H1 (cell line): Measurements from ENCODE around the gene FAM13C. TPM values are rescaled to one million over a fixed set of nuclear protein-coding genes. Genes with fewer than 3 reads are reported as not detected.

Experiments
- CTCF ChIA-PET: fragments of 300-600 bp; sonication (Branson Sonifier 250); formaldehyde crosslinking; loops from one replicate; lab custom pipeline; 2021; ENCODE audit not compliant: partially characterized antibody; lab: Charles Lee
- POLR2A ChIA-PET: fragments of 300-600 bp; sonication (Branson Sonifier 250); formaldehyde crosslinking; loops from one replicate; lab custom pipeline; 2021; ENCODE audit warnings: inconsistent platforms; ENCODE audit not compliant: partially characterized antibody; lab: Charles Lee
- DNase-seq, 2 experiments: peaks; one replicate each; pipeline versions ENCODE4 v3.0.0 to v3.0.0-alpha.2; 2010 to 2022; ENCODE audit warnings: low spot score in 2 of 2, low read depth in 1 of 2, mixed read lengths in 1 of 2
- FAIRE-seq: peaks from 2 replicates; lab custom pipeline; 2011; peaks lifted over from hg19 to GRCh38; lab: Jason Lieb, UNC
- H2AFZ ChIP-seq: 2 replicates; pipeline ENCODE4 v1.8.1; 2012; ENCODE audit warnings: low read length, inconsistent platforms
- H2AK5ac ChIP-seq: 2 replicates; pipeline ENCODE4 v1.6.1; 2013; ENCODE audit warnings: low read depth, low read length
- H2BK120ac ChIP-seq: replicated peaks from 2 replicates; pipeline ENCODE3; 2013; ENCODE audit warnings: low read depth, low read length, inconsistent platforms
- H2BK12ac ChIP-seq: 2 replicates; pipeline ENCODE4 v1.6.1; 2013; ENCODE audit warnings: low read depth, low read length
- H2BK15ac ChIP-seq: 2 replicates; pipeline ENCODE4 v1.6.1; 2013; ENCODE audit warnings: low read length
- H2BK20ac ChIP-seq: 2 replicates; pipeline ENCODE4 v1.6.1; 2013; ENCODE audit warnings: low read length
- H2BK5ac ChIP-seq: 2 replicates; pipeline ENCODE4 v1.6.1; 2013; ENCODE audit warnings: low read depth, low read length
- H3K14ac ChIP-seq: 2 replicates; pipeline ENCODE4 v1.6.1; 2013; ENCODE audit warnings: inconsistent platforms; ENCODE audit not compliant: insufficient read length
- H3K18ac ChIP-seq: 2 replicates; pipeline ENCODE4 v1.6.1; 2013; ENCODE audit warnings: low read length; ENCODE audit errors: extremely low read depth
- H3K23ac ChIP-seq: 2 replicates; pipeline ENCODE4 v1.6.1; 2013; ENCODE audit warnings: inconsistent platforms; ENCODE audit not compliant: insufficient read length
- H3K23me2 ChIP-seq: 2 replicates; pipeline ENCODE4 v1.6.1; 2013; ENCODE audit warnings: low read depth, low read length
- H3K27ac ChIP-seq: 2 replicates; pipeline ENCODE4 v1.6.1; 2011; ENCODE audit warnings: low read depth, low read length, inconsistent platforms
- H3K27me3 ChIP-seq, 4 experiments: replicated peaks in 1 of 4; 1 replicate in 1 of 4; 2 replicates in 3 of 4; pipeline versions ENCODE4 v1.6.1 to v1.8.1; 2011 to 2013; ENCODE audit warnings: low read length in 3 of 4, mild to moderate bottlenecking in 3 of 4, inconsistent platforms in 2 of 4, mixed read lengths in 2 of 4, moderate library complexity in 1 of 4; ENCODE audit not compliant: control insufficient read depth in 3 of 4, insufficient read depth in 3 of 4; ENCODE audit errors: extremely low read depth in 1 of 4
- H3K36me3 ChIP-seq, 4 experiments: 2 replicates each; pipeline versions ENCODE4 v1.6.1 to v1.8.1; 2011 to 2013; ENCODE audit warnings: mild to moderate bottlenecking in 4 of 4, low read length in 3 of 4, moderate library complexity in 2 of 4, control low read depth in 1 of 4, inconsistent platforms in 1 of 4; ENCODE audit not compliant: insufficient read depth in 4 of 4, control insufficient read depth in 2 of 4
- H3K4ac ChIP-seq: replicated peaks from 2 replicates; pipeline ENCODE3; 2013; ENCODE audit warnings: low read length, low read depth, mixed read lengths, inconsistent platforms; ENCODE audit not compliant: insufficient read length
- H3K4me1 ChIP-seq, 4 experiments: replicated peaks in 1 of 4; 1 replicate in 1 of 4; 2 replicates in 3 of 4; pipeline versions ENCODE4 v1.6.1 to v1.8.1; 2011 to 2013; ENCODE audit warnings: low read length in 3 of 4, inconsistent platforms in 2 of 4, mixed read lengths in 1 of 4; ENCODE audit not compliant: insufficient read depth in 4 of 4, control insufficient read depth in 3 of 4
- H3K4me2 ChIP-seq, 2 experiments: 2 replicates each; pipeline versions ENCODE4 v1.6.1 to v1.8.1; 2011 to 2013; ENCODE audit warnings: low read depth in 2 of 2, low read length in 2 of 2, control low read depth in 1 of 2, inconsistent platforms in 1 of 2, mild to moderate bottlenecking in 1 of 2; ENCODE audit not compliant: insufficient read depth in 1 of 2
- H3K4me3 ChIP-seq, 4 experiments: fragments of 200-600, 300-600 bp in 1 of 4; sonication (generic), shearing (Covaris generic), sonication (Bioruptor Twin) in 1 of 4; 2 replicates each; pipeline versions ENCODE4 v1.5.1 to v1.8.1; 2011 to 2016; ENCODE audit warnings: low read length in 4 of 4, low read depth in 3 of 4, control low read depth in 2 of 4, inconsistent platforms in 2 of 4, mild to moderate bottlenecking in 2 of 4, mixed read lengths in 1 of 4, moderate library complexity in 1 of 4; ENCODE audit not compliant: insufficient read depth in 2 of 4; ENCODE audit errors: extremely low read depth in 1 of 4
- H3K56ac ChIP-seq: replicated peaks from 2 replicates; pipeline ENCODE3; 2013; ENCODE audit warnings: low read depth, mild to moderate bottlenecking, mixed read lengths, low read length, inconsistent platforms; ENCODE audit not compliant: insufficient read length
- H3K79me1 ChIP-seq: 2 replicates; pipeline ENCODE4 v1.6.1; 2013; ENCODE audit warnings: low read depth, low read length, control low read depth
- H3K79me2 ChIP-seq, 2 experiments: 2 replicates each; pipeline versions ENCODE4 v1.6.1 to v1.8.1; 2012 to 2013; ENCODE audit warnings: low read length in 2 of 2, mild to moderate bottlenecking in 2 of 2, inconsistent platforms in 1 of 2; ENCODE audit not compliant: insufficient read depth in 2 of 2, control insufficient read depth in 1 of 2
- H3K9ac ChIP-seq, 4 experiments: replicated peaks in 1 of 4; 1 replicate in 1 of 4; 2 replicates in 3 of 4; pipeline versions ENCODE4 v1.6.1 to v1.8.1; 2011 to 2013; ENCODE audit warnings: low read depth in 3 of 4, low read length in 3 of 4, control low read depth in 2 of 4, mild to moderate bottlenecking in 2 of 4, moderate library complexity in 2 of 4, inconsistent platforms in 1 of 4; ENCODE audit errors: extremely low read depth in 1 of 4
- H3K9me3 ChIP-seq, 2 experiments: 2 replicates each; pipeline versions ENCODE4 v1.6.1 to v1.8.1; 2012 to 2013; ENCODE audit warnings: mild to moderate bottlenecking in 2 of 2, moderate library complexity in 2 of 2, control low read depth in 1 of 2, inconsistent platforms in 1 of 2, low read depth in 1 of 2, low read length in 1 of 2, mixed read lengths in 1 of 2; ENCODE audit not compliant: insufficient read depth in 2 of 2
- H4K20me1 ChIP-seq, 2 experiments: replicated peaks in 1 of 2; 2 replicates each; pipeline versions ENCODE3 to v1.8.1; 2011 to 2013; ENCODE audit warnings: inconsistent platforms in 2 of 2, low read length in 2 of 2, mild to moderate bottlenecking in 1 of 2; ENCODE audit not compliant: insufficient read depth in 2 of 2, control insufficient read depth in 1 of 2
- H4K5ac ChIP-seq: 2 replicates; pipeline ENCODE4 v1.6.1; 2013; ENCODE audit warnings: low read length, low read depth, mixed read lengths, inconsistent platforms; ENCODE audit not compliant: insufficient read length
- H4K8ac ChIP-seq: 2 replicates; pipeline ENCODE4 v1.8.0; 2013; ENCODE audit warnings: mild to moderate bottlenecking, moderate library complexity, low read length, inconsistent platforms; ENCODE audit not compliant: insufficient read depth; ENCODE audit errors: extremely low read depth
- H4K91ac ChIP-seq: replicated peaks from 2 replicates; pipeline ENCODE3; 2013; ENCODE audit warnings: low read length, mixed read lengths, inconsistent platforms; ENCODE audit not compliant: insufficient read length
- ATF3 ChIP-seq: IDR thresholded peaks from 2 replicates; pipeline ENCODE4 v1.6.1; 2011; ENCODE audit warnings: low read depth, mild to moderate bottlenecking, low read length; ENCODE audit not compliant: insufficient read depth
- CEBPB ChIP-seq: IDR thresholded peaks from 2 replicates; pipeline ENCODE4 v1.6.1; 2012; ENCODE audit warnings: low read depth, low read length
- GTF2F1 ChIP-seq: IDR thresholded peaks from 2 replicates; pipeline ENCODE4 v1.6.1; 2012; ENCODE audit warnings: low read depth, low read length, improper control_type of control experiment, borderline replicate concordance
- HDAC6 ChIP-seq: IDR thresholded peaks from one replicate; pipeline ENCODE4 v1.7.1; 2012; ENCODE audit warnings: low read depth, mild to moderate bottlenecking, inconsistent platforms, low read length, moderate library complexity
- MAX ChIP-seq: IDR thresholded peaks from 2 replicates; pipeline ENCODE4 v1.6.1; 2012; ENCODE audit warnings: inconsistent platforms
- NRF1 ChIP-seq: IDR thresholded peaks from 2 replicates; pipeline ENCODE4 v1.6.1; 2011; ENCODE audit warnings: mild to moderate bottlenecking, low read depth, low read length, improper control_type of control experiment
- SP4 ChIP-seq: IDR thresholded peaks from 2 replicates; pipeline ENCODE4 v1.6.1; 2012; ENCODE audit warnings: low read length, inconsistent platforms
- TAF7 ChIP-seq: optimal IDR thresholded peaks from 2 replicates; pipeline ENCODE3; 2011; ENCODE audit warnings: low read depth, mild to moderate bottlenecking, inconsistent platforms, low read length, moderate library complexity, borderline replicate concordance
- USF2 ChIP-seq: IDR thresholded peaks from 2 replicates; pipeline ENCODE4 v1.6.1; 2011; ENCODE audit warnings: low read length, improper control_type of control experiment
- WGBS, 2 experiments: shearing (Covaris generic) in 1 of 2; methylation state at CpG; one replicate each; pipeline versions ENCODE4 v1.1.6 to v1.1.7; 2013 to 2015; ENCODE audit warnings: low lambda C conversion rate in 2 of 2, mixed read lengths in 2 of 2, inconsistent platforms in 1 of 2, low coverage in 1 of 2, missing lambda C conversion rate in 1 of 2; ENCODE audit not compliant: insufficient replicate concordance in 2 of 2, insufficient coverage in 1 of 2, insufficient read length in 1 of 2; ENCODE audit errors: extremely low coverage in 1 of 2, missing lambda C conversion rate in 1 of 2; 5-methylcytosine and 5-hydroxymethylcytosine counted together
- polyA plus RNA-seq, 7 experiments: library from polyadenylated mRNA; depleted of rRNA in 3 of 7; stranded (reverse) in 5 of 7; unstranded in 2 of 7; fragments of >200 nt in 5 of 7; fragments of 200-250 nt in 2 of 7; gene quantifications; 1 replicate in 5 of 7; 2 replicates in 1 of 7; 4 replicates in 1 of 7; pipeline versions ENCODE4 v1.2.1 to v1.2.3, GENCODE V29; 2011 to 2013; ENCODE audit warnings: missing spikeins in 2 of 7, mixed read lengths in 2 of 7
- total RNA-seq: library from RNA; stranded (reverse); fragmentation: NEBNext Ultra II Directional; extraction: Animal tissue kit (Norgen Biotek cat#: 25700); gene quantifications from 2 replicates; pipeline ENCODE4 v1.2.1, GENCODE V29; 2021

Gene FAM13C
- total and polyA plus RNA-seq, 2 of the 8 experiments (the other 6 are each of a cell fraction or from before 2014, with no cell fraction given), result 0.56 to 0.62 TPM

- TF ChIP-seq TAF7, result no peak
- no peak for TF ChIP-seq HDAC6
- TF ChIP-seq NRF1, result no peak
- no peak for TF ChIP-seq CEBPB
- no peak for TF ChIP-seq USF2
- TF ChIP-seq ATF3, result no peak
- no peak for TF ChIP-seq SP4
- no peak for TF ChIP-seq MAX
- TF ChIP-seq GTF2F1, result no peak
- CTCF ChIA-PET, result interaction anchor here (0.5 to 1.3 kb wide), 5 partner anchors 19 to 302 kb away, joined by 3 to 4 read pairs (median 3); no protein-coding TSS in a partner anchor
- Histone ChIP-seq H3K36me3 (no peaks in the 10 kb centered on the region; a peak in 1 of 8 replicates), H3K4ac (no peak overlapping the region), H2BK5ac (no peak overlapping the region), H4K20me1 (no peaks in the 10 kb centered on the region), H3K23ac (no peak overlapping the region), H2BK20ac (no peak overlapping the region), H3K4me3 (peak overlapping the region; percentile 36 to 65 (median 51); a peak in 7 of 8 replicates), H3K56ac (no peak overlapping the region), H3K27me3 (peaks cover 0 to 15% (median 3%) of the 10 kb centered on the region in 4 experiments; a peak in 4 of 7 replicates), H2BK12ac (no peak overlapping the region), H3K18ac (no peak overlapping the region), H3K23me2 (peaks cover 4% of the 10 kb centered on the region; the same call in 1 of the 2 replicates), H3K14ac (no peak overlapping the region), H2BK15ac (no peak overlapping the region), H2BK120ac (no peak overlapping the region), H4K91ac (no peak overlapping the region), H4K8ac (no peak overlapping the region), H3K27ac (no peak overlapping the region), H3K9ac (no peak overlapping the region; a peak in 1 of 7 replicates), H3K9me3 (no peaks in the 10 kb centered on the region), H3K79me2 (no peaks in the 10 kb centered on the region), H4K5ac (no peak overlapping the region), H2AK5ac (no peak overlapping the region), H2AFZ (peak overlapping the region; percentile 92), H3K4me1 (no peaks in the 10 kb centered on the region; a peak in 1 of 7 replicates), H3K79me1 (no peaks in the 10 kb centered on the region), H3K4me2 (peak overlapping the region; percentile 69 to 93)
- 76% methylated on average over 2 of the region's 2 CpGs; no CpG with 5 or more reads in 1 of the 2 experiments for WGBS, 2 experiments
- POLR2A ChIA-PET, result no interaction called here
- FAIRE-seq (no peak), DNase-seq (no peak)
Measured at GRCh38 chr10:59361663-59362143, 646 bp downstream of the FAM13C start.
